NCI-H446 (cell line): ENCODE results near the gene TJAP1.

Source experiments
- DNase-seq, 2 experiments: peaks; one replicate each; lab custom pipeline; 2025; lab: John Stamatoyannopoulos, UW

TJAP1 gene, protein sequence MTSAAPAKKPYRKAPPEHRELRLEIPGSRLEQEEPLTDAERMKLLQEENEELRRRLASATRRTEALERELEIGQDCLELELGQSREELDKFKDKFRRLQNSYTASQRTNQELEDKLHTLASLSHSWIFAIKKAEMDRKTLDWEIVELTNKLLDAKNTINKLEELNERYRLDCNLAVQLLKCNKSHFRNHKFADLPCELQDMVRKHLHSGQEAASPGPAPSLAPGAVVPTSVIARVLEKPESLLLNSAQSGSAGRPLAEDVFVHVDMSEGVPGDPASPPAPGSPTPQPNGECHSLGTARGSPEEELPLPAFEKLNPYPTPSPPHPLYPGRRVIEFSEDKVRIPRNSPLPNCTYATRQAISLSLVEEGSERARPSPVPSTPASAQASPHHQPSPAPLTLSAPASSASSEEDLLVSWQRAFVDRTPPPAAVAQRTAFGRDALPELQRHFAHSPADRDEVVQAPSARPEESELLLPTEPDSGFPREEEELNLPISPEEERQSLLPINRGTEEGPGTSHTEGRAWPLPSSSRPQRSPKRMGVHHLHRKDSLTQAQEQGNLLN

DNA sequence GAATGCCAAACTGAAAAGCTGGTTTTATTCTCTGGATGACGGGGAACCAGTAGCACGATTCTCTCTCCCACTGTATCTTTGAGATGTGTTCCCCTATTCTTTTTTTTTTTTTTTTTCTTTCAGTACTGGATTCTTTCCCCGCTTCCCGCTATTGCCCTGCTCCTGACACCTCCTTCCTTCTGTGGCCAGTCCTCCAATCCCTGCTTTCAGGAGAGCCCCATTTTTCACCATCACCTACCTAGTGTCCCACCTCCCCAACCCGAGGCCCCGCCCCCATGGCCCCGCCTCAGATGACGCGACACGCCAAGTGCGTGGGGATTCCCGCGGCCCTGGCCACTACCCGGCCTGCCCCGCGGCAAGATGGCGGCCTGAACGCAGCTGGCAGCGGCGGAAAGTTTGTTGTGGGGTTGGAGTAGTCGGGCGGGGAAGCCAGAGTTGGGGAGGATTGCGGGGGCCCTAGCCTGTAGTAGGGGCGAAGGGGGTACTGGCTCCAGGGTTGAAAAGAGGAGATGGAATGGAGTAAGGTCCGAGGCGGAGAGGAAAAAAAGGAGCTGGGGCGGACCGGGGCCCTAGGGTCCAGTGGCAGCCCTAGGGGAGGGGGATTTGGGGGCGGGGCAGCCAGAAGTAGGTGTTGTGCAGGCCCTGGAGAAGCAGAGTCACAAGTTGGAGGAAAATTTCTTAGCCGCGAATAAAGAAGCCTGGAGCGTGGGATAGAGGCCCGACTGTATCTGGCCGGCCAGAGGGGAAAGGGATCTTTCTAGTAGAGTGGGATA, at the start of gene TJAP1:
TJAP1 (plus strand) TSS at position 336 of the 773 bp plus-strand sequence. CDS start 21,432 bp downstream, outside the sequence.
- DNase-seq, result peak; percentile 85 to 93

DNA sequence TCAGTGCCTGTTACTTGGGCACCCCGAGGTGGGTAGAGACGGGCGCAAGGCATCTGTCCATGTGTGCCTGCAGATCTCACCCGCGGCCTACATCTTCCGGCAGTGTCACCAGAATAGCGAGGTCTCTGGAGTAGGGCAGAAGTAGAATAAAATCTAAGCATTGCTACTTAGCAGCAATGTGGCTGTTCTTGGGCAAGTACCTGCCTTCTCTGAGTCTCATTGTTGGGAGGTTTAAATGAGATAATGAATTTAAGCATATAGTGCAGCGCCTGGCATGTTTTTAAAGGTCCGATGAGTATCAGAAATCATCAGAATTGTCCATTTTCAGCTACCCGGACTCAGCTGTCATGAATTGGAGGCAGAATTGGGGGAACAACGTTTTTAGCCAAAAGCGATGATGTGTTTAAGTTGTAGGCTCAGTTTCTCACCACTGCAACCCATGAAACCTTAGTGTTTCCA, 49.2 kb upstream of the TJAP1 start:
- no peak for DNase-seq

DNA sequence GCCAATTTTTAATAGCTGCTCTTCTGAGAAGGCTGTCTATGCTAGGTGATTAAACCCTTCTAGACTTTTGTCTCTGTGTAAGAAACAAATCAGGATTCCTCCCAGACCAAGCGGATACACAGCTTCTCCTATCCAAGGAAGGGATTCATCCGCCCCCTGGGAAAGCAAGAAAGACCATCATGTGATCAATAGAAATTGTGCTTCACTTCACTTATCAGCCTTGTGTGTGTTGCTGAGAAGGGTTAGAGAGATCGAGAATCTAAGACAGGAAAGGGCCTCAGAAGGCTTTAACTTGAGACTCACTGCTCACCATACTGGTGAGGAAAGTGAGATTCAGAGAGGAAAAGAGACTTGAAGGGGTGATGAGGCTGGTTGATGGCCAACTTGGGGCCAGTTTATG, 48.5 kb upstream of the TJAP1 start:
- DNase-seq, result no peak

DNA sequence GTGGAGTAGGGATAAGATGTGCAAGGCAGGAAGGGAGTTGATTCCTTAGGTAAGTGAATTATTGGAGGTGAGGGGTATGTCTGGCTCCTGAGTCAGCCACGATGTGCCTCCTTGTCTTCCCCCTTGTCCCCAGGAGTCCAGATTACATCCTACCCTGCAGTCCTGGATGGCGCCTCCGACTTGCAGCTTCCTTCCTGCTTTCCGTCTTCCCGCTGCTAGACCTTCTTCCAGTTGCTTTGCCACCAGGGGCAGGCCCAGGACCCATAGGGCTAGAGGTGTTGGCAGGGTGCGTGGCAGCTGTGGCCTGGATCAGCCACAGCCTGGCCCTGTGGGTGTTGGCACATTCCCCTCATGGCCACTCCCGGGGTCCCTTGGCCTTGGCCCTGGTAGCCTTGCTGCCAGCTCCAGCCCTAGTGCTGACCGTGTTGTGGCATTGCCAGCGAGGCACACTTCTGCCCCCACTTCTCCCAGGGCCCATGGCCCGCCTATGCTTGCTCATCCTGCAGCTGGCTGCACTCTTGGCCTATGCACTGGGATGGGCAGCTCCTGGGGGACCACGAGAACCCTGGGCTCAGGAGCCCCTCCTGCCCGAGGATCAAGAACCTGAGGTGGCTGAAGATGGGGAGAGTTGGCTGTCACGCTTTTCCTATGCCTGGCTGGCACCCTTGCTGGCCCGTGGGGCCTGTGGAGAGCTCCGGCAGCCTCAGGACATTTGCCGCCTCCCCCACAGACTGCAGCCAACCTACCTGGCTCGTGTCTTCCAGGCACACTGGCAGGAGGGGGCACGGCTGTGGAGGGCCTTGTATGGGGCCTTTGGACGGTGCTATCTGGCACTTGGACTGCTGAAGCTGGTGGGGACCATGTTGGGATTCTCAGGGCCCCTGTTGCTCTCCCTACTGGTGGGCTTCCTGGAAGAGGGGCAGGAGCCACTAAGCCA, 45.1 kb upstream of the TJAP1 start:
- no peak for DNase-seq

DNA sequence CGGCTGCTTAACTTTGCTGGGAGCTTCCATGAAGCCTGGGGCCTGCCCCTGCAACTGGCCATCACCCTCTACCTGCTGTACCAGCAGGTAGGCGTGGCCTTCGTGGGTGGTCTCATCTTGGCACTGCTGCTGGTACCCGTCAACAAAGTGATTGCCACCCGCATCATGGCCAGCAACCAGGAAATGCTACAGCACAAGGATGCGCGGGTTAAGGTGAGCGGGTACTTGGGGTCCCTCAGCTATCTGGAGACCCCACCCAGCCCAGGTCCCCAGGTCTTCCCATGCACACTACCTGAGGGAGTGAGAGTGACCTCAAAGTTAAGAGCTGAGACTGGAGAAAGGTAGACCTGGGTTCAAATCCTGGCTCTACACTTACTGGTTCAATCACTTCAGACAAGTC, 44.2 kb upstream of the TJAP1 start:
- DNase-seq, result no peak

DNA sequence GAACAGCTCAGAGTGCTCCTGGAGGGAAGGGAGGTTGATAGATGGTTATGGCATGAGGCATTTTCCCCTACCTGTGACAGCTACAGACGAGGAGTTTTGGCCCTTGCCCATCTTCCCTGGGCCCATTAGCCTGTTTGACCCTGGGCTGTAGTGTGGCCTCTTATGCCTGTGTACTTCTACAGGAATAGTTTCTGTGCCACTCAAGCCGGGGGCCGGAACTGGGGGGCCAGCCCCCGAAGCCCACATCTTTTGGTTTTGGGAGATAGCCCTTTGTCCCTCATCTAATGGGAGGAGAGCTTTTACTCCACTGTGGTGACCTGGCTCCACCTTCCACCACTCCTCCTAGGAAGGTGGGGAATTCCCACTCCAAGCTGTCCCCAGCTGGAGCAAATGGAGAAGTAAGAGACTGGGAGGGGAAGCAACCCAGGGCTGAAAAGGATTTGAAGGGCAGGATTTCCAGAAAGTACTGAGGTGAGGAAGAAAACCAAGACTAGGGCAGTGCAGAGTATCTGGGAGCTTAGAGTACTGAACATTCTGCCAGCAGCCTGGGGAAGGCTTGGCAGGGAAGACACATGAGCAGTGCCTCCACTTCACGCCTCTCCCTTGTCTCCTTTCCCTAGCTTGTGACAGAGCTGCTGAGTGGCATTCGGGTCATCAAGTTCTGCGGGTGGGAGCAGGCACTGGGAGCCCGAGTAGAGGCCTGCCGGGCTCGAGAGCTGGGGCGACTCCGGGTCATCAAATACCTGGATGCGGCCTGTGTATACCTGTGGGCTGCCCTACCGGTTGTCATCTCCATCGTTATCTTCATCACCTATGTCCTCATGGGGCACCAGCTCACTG, 43.1 kb upstream of the TJAP1 start:
- DNase-seq, result no peak

DNA sequence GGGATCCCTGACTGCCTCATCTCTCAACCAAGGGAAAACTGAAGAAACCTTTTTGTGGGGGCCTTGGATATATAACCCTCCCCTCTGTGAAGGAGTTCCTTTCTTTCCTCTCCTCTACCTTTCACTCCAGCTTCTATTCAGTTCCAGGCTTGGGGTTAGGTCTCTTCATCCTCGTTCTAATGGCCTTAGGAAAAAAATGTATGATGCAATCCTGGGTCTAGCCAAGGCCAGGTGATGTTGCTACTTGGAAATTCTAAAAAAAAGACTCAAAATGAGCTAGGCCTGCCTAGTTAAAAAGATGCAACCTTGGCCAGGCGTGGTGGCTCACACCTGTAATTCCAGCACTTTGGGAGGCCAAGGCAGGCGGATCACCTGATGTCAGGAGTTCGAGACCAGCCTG, 42.4 kb upstream of the TJAP1 start:
- no peak for DNase-seq

DNA sequence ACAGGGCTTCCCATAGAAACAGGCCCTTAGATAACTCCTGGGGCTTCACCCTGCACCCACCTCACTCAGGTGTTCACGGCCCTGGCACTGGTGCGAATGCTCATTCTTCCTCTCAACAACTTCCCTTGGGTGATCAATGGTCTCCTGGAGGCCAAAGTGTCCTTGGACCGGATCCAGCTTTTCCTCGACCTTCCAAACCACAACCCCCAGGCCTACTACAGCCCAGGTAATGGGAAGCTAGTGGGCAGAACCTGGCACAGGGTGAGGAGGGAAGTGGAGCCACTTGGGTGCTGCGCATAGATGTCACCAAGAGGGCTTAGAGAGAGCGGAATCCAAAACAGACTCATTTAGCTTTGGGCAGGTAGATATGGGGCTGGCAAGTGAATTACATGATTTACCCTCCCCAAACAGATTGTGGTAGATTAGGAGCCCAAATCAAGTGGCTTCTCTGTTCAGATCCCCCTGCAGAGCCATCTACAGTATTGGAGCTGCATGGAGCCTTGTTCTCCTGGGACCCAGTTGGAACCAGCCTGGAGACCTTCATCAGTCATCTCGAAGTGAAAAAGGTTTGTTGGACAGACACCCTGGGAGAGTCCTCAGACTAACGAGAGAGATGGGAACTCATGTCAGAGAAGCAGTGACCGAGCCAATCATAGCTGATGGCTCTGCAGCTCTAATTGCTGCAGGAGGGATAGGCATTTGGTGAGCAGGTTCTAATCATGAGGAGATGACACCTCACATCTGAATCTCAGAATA, 41.5 kb upstream of the TJAP1 start:
- DNase-seq, result no peak

DNA sequence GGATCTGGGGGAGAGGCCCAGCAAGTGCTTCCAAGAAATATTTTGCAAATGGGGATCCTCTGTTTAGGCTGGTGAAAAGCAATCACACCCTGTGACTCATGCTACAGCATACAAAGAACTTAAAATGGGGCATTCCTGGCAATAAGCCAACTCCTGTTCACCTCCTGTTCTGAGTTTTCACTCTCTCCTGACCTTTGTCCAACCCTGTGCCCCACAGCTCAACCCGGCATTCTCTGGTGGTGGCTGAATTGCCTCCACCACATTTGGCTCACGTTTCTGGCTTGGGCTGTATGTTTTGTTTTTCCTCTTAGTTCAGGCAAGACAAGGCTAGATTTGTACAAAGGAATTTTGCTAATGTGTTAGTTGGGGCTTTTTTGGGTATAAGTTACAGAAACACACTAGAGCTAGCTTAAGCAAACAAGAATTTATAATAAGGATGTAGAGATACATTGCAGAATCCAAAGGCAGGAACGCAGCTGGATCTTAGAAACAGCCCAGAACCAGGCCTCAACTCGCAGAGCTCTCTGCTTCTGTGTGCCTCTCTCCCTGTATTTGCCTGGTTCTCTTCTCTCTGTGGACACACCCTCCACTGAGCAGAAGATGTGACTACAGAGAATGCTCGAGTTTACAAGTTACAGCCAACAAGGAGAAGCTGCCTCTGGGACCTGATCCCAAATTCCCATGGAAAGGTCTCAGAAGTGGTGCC, 40.6 kb upstream of the TJAP1 start:
- DNase-seq, result no peak

DNA sequence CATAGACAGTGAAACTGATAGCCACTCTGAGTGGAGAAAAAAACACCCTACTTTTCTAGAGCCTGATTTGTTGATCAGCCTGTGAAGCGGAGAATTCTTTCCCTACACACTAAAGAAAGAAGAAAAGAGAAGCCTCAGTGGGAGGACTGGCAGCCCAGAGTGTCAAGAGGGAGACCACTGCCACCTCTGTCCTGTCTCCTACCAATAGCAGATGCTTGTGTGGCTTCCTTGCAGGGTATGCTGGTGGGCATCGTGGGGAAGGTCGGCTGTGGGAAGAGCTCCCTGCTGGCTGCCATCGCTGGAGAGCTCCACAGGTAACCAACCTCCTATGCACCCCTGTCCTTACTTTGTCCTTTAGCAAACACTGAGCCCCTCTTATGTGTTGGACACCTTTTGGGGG, 39.7 kb upstream of the TJAP1 start:
- no peak for DNase-seq

DNA sequence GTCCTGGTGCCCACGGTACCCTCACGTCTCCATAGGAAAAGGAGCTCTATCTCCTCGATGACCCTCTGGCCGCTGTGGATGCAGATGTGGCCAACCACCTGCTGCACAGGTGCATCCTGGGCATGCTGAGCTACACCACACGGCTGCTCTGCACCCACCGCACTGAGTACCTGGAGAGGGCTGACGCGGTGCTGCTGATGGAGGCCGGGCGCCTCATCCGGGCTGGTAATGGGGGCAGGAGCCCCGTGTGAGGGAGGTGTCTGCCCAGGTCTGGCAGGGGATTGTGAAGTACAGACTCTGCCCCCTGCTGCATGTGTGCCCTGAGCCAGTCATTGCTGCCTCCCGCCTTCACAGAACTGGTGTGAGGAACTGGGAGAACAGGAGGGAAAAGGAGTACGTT, 34.4 kb upstream of the TJAP1 start:
- no peak for DNase-seq

DNA sequence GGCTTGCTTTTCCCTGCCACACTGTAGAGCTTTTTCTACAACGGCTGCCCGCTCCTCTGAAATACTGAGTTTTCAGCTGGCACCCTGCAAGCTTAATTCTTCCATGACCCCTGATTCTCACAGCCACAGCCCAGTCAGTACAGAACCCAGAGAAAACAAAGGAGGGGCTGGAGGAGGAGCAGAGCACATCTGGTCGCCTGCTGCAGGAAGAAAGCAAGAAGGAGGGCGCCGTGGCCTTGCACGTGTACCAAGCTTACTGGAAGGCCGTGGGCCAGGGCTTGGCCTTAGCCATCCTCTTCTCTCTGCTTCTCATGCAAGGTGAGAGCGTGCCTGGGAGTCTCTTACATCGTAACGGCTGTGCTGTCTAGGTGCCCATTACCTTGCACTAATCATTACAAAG, 33.3 kb upstream of the TJAP1 start:
- DNase-seq, result no peak

DNA sequence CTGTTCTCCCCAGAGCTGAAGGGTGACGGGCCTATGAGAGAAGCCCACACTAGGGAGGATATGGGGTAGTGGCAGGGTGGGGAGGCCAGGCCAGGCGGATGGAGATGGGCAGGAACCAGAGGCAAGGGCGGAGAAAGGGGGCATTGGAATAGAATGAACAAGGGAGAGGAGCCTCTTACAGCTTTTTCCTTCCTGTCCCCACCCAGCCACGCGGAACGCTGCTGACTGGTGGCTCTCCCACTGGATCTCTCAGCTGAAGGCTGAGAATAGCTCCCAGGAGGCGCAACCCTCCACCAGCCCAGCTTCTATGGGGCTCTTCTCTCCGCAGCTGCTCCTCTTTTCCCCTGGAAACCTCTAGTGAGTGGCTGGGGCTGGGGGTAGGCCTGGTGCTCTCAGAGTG, 32.8 kb upstream of the TJAP1 start:
- no peak for DNase-seq

DNA sequence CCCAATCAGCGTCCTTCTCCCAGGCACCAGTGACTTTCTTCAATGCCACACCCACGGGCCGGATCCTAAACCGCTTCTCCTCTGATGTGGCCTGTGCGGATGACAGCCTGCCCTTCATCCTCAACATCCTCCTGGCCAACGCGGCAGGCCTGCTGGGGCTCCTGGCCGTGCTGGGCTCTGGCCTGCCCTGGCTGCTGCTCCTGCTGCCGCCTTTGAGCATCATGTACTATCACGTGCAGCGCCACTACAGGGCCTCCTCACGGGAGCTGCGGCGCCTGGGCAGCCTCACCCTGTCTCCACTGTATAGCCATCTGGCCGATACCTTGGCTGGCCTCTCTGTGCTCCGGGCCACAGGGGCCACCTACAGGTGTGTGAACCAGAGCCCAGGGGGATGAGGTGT, 31.8 kb upstream of the TJAP1 start:
- DNase-seq, result no peak

DNA sequence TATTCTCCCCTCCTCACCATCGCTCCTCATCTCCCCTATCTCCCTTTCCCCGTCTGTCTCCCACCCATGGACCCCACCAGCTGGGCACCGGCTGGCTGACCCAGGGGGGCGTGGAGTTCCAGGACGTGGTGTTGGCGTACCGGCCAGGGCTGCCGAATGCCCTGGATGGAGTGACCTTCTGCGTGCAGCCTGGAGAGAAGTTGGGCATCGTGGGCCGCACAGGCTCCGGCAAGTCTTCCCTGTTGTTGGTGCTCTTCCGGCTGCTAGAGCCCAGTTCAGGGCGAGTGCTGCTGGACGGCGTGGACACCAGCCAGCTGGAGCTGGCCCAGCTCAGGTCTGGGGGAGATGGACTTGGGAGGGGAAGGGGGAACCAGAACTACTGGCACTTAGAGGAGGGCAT, 29.8 kb upstream of the TJAP1 start:
- DNase-seq, result no peak

DNA sequence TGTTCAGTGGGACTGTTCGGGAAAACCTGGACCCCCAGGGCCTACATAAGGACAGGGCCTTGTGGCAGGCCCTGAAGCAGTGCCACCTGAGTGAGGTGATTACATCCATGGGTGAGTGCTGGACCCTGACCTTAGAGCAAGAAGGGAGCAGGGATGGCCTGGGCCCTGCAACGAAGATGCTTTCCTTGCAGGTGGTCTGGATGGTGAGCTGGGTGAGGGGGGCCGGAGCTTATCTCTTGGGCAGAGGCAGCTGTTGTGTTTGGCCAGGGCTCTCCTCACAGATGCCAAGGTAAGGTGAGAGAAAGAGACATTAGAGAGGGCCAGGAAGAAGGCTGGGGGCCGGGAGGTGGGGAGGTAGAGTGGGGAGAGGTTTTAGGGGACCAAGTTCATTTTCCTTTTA, 28.5 kb upstream of the TJAP1 start:
- DNase-seq, result no peak

DNA sequence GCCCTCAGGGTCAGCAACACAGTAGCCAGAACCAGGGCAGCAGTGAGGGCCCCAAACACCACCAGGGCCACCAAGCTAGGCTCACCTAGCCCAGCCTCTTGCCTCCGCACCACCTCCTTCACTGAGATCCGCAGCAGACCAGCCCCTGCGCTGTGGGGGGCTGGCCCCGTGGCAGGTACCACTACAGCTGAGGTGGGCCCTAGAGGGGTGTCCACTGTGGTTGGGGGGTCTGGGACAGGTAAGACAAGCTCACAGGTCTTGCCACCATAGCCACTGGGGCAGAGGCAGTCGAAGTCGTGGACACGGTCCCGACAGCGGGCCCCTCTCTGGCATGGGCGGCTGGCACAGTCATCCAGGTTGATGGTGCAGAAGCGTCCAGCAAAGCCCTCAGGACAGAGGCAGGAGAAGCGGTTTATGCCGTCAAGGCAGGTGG, 26.7 kb upstream of the TJAP1 start:
- DNase-seq, result no peak

DNA sequence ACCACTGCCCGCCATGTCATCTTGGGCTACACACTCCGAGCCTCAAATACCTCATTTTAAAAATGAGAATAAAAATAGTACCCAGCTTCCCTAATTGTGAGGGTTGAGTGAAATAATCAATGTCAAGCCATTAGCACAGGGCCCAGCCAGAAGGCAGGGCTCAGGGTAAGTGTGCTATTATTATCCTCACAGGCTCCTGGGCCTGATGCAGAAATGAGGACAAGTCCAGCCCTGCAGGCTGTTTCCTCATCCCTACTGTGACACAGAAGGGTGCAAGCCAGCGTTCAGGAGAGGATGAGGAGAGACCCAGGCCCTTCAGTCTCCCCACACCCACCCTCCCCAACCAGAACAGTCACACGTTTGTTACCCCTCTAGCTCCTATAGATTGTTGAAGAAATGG, 26.0 kb upstream of the TJAP1 start:
- DNase-seq, result no peak

DNA sequence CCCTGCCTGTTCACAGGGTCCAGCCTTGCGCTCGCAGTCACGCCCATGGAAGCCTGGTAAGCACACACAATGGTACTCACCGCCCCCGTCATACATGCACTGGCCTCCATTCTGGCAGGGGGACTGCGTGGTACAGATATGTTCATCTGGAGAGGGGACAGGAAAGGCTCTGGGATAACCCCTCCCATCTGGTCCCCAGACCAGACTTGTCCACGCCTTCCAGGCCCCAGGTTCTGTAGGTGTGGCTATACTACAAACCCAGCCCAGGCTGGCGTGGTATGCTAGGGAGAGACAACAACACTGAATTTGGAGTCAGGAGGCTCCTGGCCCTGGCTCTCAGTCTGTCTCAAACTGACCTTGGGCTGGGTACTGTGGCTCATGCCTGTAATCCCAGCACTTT, 25.4 kb upstream of the TJAP1 start:
- no peak for DNase-seq

DNA sequence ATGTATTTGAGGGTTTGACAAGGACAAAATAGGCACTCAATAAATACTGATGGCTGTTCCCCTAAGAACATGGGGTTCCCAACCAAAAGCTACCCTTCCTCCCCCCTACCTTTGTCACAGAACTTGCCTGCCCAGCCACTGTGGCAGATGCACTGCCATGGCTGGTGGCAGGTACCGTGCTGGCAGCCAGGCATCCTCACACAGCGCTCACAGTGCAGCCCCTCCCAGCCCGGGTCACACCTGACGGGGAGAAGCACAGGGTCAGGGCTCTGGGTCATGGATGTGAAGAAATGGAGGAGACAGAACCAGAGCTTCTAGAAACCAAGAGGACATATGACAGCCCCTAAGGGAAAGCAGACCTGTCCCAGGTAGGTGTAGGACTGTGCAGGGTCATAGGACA, 24.5 kb upstream of the TJAP1 start:
- no peak for DNase-seq
